GM18507 (cell line): ENCODE measurements around the gene POLR1B.
"Not testable (repeated sequence)": the region's sequence is repeated elsewhere in the genome, so short reads cannot be mapped to it uniquely, and the experiment has no call there.

ENCODE experiments used
- DNase-seq: peaks from one replicate; pipeline ENCODE4 v3.0.0; 2011; ENCODE audit warnings: low read depth; ENCODE audit not compliant: insufficient read length; ENCODE audit errors: extremely low spot score
- FAIRE-seq: peaks from 2 replicates; lab custom pipeline; 2011; peaks lifted over from hg19 to GRCh38; lab: Jason Lieb, UNC

The POLR1B gene

DNA sequence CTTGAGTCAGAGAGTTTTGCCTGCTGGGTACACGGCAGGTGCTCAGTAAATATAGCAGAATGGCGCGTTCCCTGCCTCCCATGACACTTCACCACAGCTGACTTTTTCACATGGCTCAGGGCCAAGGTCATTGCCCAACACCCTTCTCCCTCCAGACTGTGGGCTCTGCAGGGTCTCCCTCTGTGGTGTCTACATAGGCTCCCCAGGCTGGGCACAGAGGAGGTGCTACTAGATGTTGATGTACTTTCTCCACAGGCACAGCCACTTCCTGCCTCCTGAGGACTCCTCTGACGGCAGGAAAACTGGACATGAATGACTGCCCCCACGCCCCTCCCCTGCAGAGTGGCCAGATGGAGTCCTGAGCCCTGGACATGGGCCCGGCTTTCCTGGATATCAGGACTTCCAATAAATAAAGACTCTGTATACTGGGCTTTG, 46.4 kb downstream of the POLR1B start:
- FAIRE-seq (no peak), DNase-seq (no peak)

DNA sequence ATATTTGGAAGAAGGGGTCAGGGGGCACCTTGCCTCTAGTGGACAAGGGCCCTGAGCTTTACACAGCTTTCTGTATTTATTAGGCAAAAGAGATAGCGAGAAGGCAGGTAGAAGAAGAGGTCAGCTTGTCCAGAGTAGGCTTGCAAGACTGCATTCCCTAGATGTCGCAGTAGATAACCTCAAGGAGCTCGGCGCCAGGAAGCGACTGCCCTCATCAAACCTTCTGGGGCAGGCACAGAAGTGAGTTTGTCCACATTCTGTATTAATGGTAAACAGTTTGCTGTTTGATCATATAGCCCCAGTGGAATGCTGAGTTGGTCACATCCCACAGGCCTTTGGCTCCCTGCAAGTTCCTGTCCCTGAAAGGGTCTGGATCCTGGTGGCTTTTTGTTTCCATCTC, 49.1 kb downstream of the POLR1B start:
- no peak for FAIRE-seq
- no peak for DNase-seq

DNA sequence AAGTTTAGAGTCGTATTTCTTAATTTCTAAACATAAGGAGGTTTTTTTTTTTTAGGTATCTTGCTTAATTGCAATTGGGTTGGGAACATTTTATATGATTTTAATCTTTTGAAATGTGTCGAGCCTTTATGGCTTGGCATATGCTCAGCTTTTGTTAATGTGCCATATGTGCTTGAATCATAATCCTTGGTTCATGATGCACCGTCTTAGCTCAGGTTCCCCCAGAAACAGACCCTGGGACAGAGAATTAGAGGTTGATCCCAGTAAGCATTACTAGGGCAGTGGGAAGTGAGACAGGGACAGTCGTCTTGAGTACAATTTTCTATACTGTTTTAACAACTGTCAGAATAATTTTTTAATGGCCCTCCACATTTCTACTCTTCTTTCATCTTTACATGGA, 51.5 kb downstream of the POLR1B start:
- DNase-seq, result no peak
- no peak for FAIRE-seq

DNA sequence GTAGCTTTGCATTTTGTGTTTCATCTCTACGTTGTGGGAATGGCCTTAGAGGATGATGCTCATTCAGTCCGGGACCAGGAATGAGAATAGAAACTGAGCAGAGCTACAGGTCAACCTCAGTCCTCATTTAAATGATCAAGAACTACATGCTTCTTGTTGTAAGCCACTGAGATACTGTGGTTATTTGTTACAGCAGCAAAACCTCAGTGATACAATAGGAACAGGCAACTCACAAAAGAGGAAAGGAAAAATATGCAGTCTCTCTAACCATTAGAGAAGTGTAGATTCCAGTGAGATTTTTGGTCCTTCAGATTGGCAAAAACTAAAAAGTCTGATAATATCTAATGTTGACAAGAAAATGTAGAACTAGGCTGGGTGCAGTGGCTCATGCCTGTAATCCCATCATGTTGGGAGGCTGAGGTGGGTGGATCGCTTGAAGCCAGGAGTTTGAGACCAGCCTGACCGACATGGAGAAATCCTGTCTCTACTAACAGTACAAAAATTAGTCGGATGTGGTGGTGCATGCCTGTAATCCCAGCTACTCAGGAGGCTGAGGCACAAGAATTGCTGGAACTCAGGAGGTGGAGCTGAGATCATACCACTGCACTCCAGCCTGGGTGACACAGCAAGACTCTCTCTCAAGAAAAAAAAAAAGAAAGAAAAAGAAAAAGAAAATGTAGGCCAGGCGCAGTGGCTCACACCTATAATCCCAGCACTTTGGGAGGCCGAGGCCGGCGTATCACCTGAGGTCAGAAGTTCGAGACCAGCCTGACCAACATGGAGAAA, 55.5 kb downstream of the POLR1B start:
- DNase-seq (no peak), FAIRE-seq (no peak)

DNA sequence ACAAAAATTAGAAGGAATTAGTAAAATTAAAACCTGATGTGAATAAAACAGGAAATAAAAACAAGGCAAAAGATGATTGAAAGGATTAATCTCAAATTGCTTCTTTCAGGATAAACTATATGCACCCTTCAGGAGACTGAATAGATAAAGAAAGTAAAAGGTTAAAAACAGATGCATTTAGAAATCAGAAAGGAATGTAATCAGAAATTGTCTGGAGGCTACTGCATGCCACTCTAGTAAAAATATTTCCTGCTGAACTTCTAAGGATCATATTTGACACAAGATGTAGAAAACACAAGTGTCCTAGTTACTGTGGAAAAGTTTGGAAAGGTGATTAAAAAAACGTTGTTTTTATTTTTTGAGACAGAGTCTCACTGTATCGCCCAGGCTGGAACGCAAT, 58.4 kb downstream of the POLR1B start:
- no peak for FAIRE-seq
- no peak for DNase-seq

DNA sequence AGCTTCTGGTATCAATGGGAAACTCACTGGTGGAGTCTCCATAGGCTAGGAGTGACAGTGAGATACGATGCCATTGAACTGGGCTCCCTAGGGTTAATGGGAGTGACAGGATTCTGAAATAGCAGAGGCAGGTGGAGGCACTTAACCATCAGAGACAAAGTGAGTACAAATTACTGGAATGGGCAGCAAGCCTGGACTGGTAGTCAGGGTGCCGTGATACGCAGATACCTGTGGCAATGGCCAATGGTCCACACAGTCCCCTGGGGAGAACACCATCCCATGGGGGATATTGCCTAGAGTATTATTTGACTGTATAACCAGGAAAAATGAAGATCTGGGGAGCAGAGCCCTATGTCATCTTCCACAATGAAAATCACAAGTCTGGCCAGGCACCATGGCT, 59.5 kb downstream of the POLR1B start:
- no peak for FAIRE-seq
- DNase-seq, result no peak

DNA sequence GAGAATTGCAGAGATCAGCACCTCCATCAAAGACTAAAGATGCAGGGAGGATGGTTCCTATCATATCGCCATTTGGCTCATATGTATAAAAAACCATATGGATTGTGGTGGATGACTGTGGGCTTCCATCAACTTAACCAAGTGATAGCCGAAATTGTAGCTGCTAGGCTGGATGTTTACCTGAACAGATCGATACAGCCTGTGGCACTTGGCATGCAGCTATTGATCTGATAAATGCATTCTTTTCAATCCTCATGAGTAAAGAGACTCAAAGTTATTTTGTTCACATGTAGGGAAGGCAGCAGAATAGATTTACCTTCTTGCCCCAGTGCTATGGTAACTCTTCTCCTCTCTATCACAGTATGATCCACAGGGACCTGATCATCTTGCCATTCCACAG, 60.7 kb downstream of the POLR1B start:
- FAIRE-seq (no peak), DNase-seq (no peak)

DNA sequence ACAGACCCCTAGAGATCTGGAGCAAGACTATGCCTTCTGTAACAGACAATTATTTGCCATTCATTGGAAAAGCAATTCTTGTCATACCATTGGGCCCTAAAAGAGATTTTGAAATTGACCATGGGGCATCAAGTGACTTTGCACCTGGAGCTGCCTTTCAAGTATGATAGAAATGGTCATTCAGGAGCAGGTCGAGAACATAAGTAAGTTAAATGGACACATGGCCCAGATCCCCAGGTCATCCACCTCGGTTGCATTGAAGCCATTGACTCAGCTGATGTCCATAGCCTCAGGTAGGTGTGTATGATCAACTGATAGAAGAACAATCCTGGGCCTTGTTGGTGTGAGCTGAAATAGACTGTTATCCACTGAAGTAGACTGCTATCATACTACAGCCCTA, 61.5 kb downstream of the POLR1B start:
- FAIRE-seq (no peak), DNase-seq (no peak)

DNA sequence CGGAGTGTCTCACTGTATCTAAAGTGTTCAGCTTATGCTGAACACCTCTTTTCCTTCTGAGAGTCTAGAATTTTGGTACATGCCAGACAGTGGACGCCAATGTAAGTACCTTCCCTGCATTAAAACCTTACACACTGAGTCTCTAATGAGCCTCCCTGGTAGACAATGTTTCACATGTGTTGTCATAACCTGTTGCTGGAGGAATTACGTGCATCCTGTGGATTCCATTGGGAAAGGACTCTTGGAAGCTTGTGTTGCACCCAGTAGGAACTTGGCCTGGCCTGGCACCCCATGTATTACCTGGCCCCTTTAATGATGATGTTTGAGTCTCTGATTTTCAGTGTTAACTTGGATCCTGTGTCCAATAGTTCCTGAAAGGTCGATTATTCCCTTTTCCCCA, 62.7 kb downstream of the POLR1B start:
- DNase-seq (no peak), FAIRE-seq (no peak)

DNA sequence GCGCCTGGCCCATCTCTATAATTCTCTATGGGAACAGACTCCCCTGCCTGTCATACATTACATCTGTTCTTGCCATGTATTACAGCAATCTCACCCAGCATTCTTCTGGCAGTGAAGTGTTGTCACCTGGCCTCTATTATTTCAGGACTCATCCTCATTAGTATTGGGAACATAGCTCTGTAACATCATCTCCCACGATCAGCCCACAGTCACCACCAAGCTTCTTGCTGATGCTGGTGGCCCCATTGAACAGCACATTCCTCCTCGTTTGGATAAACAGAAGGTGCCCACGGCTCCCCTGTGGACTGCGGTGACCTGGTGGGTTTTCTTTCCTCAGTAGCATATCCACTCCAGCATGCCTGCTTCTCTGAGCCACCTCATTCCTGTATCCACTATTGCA, 63.7 kb downstream of the POLR1B start:
- DNase-seq (no peak), FAIRE-seq (no peak)

DNA sequence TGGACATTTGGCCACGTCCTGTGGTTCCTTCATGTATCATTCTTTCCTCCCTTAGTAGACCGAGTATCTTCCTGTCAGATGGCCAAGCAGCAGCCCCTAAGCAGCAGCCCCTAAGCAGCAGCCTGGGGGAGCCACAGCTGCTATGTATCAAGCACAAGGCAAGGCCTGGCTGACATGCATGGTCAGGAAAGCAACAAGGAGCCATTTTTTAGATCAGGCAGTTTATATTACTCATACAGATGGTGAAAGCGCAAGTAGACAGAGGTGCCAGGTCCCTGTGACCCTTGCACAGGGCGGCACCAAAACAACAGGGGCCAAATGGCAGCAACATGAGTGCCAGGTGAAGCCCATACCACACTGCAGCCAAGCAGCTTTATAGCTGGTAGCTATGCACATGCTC, 64.3 kb downstream of the POLR1B start:
- no peak for DNase-seq
- no peak for FAIRE-seq

DNA sequence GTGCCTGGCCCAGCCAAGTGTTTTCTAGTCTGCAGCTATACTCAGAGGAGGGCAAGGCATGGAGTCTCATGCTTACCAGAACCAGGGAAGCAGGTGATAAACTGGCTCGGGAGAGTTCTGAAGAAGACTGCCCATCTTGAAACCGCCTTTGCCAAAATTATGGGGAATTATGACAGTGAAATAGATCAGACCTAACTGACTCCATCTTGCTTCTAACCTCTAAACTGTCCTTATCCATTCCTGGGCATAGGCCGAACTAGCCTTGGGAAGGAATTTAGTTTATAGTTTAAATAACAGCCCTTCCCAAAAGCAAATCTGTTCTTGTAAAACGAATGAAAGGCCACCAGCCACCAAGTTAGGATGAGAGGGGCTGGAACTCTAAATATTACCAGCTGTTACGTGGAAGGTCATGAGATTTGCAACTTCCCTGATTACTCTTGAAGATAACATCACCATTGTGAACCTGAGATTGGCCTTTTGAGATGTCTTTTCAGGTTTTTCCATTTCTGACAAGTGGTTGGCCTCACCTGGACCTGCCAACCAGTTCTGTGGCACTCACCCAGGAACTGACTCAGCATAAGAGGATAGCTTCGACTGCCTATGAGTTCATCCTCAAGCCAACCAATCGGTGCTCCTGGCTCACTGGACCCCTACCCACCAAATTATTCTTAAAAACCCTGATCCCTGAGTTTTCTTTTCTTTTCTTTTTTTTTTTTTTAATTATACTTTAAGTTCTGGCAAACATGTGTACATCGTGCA, 65.6 kb downstream of the POLR1B start:
- FAIRE-seq (no peak), DNase-seq (no peak)

DNA sequence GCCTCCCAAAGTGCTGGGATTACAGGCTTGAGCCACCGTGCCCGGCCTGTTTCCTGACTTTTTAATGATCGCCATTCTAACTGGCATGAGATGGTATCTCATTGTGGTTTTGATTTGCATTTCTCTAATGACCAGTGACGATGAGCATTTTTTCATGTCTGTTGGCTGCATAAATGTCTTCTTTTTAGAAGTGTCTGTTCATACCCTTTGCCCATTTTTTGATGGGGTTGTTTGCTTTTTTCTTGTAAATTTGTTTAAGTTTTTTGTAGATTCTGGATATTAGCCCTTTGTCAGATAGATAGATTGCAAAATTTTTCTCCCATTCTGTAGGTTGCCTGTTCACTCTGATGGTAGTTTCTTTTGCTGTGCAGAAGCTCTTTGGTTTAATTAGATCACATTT, 67.1 kb downstream of the POLR1B start:
- not testable (repeated sequence) for FAIRE-seq, DNase-seq

DNA sequence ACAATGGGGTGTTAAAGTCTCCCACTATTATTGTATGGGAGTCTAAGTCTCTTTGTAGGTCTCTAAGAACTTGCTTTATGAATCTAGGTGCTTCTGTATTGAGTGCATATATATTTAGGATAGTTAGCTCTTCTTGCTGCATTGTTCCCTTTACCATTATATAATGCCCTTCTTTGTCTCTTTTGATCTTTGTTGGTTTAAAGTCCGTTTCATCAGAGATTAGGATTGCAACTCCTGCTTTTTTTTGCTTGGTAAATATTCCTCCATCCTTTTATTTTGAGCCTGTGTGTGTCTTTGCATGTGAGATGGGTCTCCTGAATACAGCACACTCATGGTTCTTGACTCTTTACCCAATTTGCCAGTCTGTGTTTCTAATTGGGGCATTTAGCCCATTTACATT, 70.0 kb downstream of the POLR1B start:
- DNase-seq, FAIRE-seq: not testable (repeated sequence)

DNA sequence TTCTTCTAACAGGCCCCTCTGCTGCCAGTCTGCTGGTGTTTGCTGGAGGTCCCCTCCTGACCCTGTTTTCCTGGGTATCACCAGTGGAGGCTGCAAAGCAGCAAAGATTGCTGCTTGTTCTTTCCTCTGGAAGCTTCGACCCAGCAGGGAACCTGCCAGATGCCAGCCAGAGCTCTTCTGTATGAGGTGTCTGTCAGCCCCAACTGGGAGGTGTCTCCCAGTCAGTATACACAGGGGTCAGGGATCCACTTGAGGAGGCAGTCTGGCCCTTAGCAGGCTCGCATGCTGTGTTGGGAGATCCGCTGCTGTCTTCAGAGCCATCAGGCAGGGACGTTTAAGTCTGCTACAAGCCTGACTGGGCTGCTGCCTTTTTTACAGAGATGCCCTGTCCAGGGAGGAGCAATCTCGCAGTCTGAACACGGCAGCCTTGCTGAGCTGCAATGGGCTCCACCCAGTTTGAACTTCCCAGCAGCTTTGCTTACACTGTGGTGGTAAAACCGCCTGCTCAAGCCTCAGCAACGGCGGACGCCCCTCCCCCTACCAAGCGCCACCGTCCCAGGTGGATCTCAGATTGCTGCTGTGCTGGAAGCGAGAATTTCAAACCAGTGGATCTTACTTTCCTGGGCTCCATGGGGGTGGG, 72.1 kb downstream of the POLR1B start:
- FAIRE-seq (no peak), DNase-seq (no peak)

DNA sequence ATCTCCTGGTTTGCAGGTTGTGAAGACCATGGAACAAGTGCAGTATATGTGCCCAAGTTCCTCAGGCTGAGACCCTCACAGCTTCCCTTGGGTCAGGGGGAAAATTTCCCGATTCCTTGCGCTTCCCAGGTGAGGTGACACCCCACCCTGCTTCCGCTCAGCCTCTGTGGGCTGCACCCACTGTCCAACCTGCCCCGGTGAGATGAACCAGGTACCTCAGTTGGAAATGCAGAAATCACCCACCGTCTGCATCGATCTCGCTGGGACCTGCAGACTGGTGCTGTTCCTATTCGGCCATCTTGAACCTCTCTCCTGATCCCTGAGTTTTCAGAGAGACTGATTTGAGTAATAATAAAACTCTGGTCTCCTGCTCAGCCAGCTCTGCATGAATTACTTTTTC, 72.8 kb downstream of the POLR1B start:
- FAIRE-seq (no peak), DNase-seq (no peak)

DNA sequence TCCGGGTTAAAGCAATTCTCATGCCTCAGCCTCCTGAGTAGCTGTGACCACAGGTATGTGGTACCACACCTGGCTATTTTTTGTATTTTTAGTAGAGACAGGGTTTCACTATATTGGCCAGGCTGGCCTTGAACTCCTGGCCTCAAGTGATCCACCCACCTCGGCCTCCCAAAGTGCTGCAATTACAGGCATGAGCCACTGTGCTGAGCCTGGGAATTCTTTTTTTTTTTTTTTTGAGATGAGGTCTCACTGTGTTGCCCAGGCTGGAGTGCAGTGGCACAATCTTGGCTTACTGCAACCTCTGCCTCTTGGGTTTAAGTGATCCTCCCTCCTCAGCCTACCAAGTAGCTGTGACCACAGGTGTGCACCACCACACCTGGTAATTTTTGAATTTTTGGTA, 73.5 kb downstream of the POLR1B start:
- FAIRE-seq, DNase-seq: not testable (repeated sequence)

DNA sequence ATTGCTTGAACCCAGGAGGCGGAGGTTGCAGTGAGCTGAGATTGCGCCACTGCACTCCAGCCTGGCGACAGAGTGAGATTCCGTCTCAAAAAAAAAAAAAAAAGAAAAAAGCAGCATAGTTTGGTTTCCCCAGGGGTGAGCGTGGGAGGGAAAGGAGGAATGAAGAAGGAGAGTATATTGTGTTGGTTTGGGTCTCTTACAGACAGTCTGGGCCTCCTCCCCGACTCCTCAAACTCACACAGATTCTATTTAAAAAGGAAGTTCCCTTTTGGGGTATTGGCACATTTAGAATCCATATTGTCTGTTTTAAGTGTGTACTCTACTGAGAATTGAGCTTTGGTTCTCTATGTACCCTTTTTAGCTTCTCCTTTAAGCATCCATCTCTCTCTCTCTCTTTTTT, 76.1 kb downstream of the POLR1B start:
- FAIRE-seq, result no peak

DNA sequence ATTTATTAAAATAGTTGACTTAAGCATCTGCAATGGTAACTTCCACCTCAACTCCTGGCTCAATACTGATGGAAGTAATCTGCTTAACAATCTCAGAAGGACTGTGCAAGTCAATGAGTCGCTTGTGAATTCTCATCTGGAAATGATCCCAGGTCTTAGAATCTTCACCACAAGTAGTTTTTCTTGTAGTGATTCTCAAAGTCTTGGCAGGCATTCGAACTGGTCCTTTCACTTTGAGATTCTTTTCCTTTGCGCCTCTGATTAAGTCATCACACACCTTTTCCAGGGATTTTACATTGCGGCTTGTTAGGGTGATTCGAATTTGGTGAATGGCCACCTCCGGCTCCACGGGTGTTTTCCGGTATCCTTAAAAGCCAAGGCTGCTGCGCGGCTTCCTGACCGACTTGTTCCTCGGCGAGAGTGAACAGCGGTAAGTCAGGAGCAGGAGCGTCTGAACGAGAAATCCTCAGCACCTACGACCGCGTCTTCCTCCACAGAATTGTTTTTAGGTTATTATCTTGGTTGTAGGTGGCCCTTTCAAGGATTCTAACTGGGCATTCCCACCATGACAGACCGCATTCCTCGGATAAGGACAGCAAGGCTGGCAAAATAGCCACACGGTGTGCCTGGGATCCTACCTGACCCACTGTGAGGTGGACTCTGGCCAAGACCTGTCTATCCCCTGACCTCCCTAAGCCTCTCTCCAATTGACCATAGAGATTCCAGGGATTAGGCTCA, 79.7 kb downstream of the POLR1B start:
- FAIRE-seq (no peak), DNase-seq (no peak)

More for the DNA sequence above, 76.1 kb downstream of the POLR1B start:
- DNase-seq, result no peak

DNA sequence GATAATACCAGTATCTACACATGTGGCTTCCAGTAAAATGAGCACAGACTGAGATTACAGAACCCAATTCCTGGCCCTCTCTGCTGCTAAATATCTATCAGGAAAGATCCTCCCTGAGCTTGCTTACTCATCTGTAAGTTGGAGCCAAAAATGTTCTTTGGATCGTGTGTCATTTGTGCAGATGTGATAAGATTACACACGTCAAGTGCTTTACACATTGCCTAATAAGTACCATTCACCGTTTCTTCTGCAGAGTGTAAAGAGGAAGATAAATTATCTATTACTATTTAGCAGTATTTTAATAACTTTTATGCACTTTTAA, 80.2 kb downstream of the POLR1B start:
- DNase-seq, result no peak
- no peak for FAIRE-seq
